GM21528 (cell line): Measurements from ENCODE around the gene SNTG2.
"Not testable (repeated sequence)": the region's sequence is repeated elsewhere in the genome, so short reads cannot be mapped to it uniquely, and the experiment has no call there.

Experiments
- ATAC-seq: cut with Tn5 transposase; IDR thresholded peaks from one replicate; pipeline ENCODE4 v1.9.1; 2021; ENCODE audit warnings: mild to moderate bottlenecking, moderate library complexity; ENCODE audit not compliant: unreplicated experiment, low FRiP score

SNTG2 gene

DNA sequence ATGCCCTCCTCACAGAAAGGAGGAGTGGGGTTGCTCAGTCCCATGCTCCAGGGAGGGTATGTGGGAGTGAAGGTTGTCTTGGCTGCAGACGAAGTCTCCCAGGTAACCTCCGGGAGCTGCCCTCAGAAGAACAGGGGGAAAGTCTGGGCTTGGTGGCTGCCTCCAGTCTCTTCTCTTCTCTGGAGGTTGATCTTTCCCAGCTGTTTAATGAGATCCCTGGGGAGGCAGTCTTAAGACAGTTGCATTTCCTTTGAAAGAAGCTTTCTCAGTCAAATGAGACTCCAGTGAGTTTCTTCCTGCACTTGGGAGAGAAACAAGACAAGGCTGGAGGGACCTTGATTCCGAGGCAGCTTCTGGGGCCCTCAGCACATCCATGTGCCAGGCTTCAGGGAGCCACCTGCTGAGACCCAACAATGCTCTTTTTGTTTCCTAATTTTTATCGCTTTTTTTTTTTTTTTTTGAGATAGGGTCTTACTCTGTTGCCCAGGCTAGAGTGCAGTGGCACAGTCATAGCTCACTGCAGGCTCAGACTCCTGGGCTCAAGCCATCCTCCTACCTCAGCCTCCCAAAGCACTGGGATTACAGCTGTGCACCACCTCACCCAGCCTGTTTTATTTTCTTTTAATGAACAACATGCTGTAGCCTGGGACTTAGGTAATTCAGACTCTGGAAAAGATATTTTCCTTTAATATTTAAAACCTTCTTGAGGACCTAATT is 390.9 kb downstream of the SNTG2 start:
- ATAC-seq: no peak

DNA sequence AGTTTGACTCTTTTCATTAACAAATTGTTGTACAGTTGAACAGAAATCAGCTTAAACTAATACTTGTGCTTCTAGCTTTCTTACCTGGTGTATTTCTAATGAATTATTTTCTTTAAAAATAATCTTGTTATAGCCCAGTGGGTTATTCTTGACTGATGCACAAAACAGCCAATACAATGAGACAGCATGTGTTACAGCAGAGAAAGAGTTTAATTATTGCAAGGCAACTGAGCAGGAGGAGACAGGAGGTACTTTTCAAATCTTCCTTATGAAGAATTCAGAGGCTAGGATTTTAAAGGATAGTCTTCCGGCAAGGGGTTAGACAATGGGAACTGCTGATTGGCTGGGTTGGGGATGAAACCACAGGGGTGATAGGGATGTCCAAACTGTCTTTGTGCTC is 398.1 kb downstream of the SNTG2 start:
- no peak for ATAC-seq

DNA sequence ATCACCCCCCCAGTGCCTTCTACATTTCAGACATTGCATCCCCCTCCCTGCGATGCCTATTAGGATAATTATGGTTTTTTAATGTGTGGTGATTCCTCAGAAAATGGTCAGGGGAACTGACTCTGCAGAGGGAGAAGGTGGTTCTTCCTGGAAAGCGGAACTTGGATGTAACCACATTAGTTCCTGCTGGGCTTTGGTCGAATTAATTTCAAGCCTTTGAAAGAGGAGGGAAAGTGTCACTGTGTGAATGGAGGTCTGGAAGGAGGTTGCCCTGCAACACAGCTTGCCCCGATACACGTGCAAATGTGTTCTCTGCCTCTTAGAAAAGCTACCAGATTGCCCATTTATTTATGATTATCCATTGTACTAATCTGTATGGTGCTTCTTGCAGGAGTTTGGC is 399.5 kb downstream of the SNTG2 start:
- ATAC-seq: no peak

DNA sequence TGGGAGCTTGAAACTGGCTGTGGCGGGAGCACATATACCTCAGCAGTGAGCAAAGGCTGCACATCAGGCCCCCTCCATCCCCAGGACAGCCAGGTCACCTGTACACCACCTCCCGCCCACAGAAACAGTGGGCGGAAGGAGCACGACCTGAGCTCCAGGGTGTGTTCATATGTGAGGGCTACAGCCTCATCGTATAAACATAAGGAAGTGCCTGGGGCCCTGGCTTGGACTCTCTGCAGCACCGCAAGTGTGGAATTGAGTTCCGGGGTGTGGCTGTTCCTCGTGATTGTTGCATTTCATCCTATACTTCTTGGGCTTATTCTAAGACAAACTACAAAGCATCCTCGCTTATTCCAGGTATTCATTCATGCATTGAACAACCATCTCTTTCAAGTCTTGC is 402.5 kb downstream of the SNTG2 start:
- ATAC-seq: no peak

DNA sequence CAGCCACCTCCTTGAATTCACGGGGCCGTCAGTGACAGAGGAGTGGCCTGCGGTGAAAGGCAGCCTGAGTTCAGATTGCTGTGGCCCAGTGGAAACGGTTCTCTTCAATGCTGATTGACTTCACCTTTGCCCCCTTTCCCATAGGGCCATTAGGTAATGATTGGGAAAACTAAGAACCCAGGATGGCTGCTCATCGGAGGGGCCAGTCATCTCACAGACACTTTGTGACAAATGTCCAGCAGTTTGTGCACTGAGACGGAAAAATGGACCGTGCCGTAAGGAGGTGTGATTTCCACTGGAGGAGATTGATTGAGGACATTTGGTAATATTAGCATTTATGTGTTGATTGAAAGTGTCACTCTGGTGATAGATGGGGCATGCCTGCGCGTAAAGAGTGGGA is 402.9 kb downstream of the SNTG2 start:
- no peak for ATAC-seq

DNA sequence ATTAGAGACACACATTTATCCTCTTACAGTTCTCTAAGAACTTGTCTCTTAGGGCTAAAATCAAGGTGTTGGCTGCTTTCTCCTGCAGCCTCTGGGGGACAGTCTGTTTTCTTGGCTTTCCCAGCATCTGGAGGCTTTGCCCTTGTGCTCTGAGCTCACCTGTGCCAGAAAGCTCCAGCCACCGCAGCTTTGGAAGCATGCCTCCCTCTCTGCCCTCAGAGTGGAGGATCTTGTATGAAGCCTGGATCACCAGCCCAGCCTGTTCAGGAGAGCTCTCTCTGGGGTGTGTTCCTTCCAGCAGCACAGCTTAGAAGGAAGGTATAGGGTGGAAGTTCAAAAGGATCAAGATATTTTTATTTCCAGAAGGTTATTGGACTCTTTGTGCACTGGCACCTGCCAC is 409.5 kb downstream of the SNTG2 start:
- no peak for ATAC-seq

DNA sequence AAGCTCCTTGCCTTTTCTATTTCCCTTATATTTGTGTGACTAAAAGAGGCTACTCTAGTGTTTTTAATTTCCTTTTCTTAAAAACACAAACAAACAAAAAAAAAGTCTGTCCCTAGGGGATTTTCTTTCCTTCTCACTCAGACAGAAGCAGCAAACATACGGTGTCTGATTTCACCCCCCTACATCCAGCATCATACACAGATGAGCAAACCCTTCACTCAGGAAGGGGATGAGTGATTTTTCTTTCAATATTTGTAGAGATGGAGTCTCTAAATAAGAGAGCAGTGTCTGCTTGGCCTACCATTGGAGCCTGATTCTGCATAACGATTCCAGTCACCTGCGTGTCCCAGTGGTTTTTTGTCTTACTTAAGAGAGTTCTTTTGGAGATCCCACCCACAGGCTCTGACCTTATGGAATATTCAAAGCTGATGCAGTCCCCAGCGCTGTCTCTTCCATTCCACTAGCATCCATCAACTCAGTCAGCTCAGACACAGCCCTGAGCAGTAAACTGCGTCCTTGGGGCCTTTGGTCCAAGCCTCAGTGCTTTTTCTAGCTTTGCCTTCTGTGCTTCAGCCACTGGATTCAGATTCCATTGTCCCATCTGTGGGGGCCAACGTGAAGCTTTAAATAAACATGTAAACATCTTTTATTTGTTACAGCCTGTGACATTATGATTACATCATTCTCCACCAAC is 410.1 kb downstream of the SNTG2 start:
- ATAC-seq: no peak

DNA sequence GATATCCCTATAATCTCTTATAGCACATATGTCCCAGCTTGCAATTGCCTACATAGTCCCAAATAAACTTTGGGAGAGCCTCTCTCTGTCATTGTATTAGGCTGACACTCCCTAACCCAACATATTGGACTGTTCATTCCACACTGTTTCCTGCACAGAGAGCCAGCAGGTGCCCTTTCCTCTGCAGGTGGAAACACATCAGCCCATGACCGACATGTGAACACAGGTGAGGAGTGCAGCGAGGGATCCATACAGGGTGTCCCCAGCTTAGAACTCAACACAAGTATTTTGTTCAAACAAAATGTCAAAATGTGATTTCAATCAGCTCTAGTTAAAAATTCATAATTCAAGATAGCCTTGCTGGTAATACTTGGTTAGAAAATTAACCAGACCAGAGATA is 412.7 kb downstream of the SNTG2 start:
- no peak for ATAC-seq

DNA sequence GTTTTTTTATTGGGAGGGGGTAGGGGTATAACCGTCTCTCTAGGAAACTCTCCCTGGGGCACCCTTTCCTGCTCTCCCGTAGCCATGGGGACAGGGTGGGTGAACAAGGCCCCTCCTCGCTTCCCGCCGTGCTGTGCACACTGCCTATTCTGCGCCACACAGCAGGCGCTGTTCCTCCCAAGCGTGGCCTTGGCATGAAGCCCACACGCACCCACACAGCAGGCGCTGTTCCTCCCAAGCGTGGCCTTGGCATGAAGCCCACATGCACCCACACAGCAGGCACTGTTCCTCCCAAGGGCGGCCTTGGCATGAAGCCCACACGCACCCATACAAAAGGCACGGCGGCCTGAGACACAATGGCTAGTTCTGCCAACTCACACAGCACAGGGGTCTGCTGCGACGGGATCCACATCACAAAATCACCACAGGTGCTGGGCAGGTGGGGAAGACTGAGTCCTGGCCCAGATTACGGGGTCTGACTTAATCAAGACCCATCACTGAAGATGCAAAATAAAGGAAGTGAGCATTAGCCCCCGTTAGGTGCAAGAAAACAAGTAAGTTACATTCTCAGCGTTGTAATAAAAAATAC is 416.0 kb downstream of the SNTG2 start:
- no peak for ATAC-seq

DNA sequence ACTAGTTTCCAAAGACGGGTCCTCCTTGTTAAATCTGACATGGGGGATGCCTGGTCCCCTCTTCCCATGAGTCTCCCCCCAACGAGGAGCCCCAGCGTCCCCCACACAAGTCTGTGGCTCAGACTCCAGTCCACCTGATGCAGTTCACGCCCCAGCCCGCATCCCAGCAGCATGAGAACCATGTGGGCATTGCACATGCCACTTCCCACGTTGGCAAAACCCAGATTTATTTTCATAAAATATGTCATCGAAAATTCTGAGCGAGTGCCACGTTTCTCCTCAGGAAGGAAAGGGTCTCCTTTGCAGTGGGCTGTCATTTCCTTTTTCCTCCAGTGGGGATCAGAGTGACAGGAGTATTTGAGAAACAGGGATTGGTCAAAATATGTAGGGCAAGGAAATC is 417.0 kb downstream of the SNTG2 start:
- no peak for ATAC-seq

DNA sequence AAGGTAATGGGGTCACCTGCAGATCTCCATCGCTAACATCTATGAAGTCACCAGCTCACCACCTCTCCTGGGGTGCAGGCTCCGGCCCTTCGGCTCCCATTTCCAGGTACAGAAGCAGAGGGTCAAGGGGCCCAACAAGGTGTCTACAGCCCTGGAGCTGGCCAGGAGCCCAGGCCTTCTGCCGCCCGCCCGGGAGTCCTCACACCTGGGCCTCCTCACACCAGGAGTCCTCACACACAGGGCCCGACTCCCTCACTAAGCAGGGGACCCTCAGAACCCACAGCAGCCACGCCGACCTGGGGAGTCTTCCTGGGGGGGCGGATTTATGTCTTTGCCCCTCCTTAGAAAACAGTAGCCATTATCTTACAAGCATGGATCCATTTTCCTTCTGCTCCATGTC is 419.3 kb downstream of the SNTG2 start:
- no peak for ATAC-seq

DNA sequence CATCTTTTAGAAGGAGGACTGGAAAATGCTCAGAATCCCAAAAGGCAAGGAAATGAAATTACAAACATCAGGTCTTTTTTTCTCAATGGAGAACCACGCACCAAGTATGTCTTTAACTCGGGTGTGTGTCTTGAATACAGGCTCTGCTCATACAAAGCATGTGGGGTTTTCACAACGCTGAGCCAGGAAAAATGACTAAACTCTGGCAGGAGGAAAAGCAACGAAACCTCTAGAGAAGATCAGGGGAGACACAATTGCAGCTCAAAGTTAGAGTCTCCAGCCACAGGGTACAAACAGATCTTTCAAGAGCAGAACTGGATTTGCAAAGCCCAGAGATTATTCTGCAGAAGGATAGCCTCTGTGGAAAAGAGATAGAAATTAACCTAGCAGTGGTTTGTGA is 419.8 kb downstream of the SNTG2 start:
- ATAC-seq: no peak

DNA sequence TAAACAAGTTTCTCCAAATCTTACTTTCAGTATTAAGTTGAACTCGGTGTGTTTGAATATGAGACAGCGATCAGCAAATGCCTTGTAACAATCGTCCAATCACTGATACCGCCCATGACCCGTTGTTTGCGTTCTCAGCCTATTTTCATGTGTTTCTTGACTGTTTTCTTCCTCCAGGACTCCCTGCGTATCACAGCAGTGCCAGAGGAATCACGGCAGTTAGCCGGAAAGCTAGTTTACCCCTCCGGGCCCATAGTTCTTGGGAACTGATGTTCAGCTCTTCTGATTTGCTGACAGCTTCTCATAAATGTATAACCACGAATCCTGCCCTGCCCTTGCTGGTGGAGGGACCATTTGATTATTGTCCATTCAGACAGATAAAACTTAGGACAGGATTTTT is 420.4 kb downstream of the SNTG2 start:
- no peak for ATAC-seq

DNA sequence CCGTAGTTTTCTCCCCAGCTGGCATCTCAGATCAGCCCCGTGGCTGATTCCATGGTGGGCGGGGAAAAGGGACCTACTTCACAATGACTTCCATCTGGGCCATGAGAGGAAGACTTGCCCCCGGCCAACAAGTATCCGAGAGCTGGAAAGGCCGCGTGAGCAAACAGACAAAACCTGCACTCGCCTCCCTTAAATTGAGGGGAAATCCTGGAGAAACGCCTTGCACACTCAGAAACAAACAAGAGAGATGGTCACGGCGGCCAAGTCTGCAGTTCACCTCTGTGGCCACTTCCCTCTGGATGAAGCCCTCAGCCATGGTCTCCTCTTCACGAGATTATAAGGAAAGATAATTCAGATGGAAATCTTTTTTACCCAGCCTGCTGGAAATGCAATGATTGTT is 423.2 kb downstream of the SNTG2 start:
- no peak for ATAC-seq

DNA sequence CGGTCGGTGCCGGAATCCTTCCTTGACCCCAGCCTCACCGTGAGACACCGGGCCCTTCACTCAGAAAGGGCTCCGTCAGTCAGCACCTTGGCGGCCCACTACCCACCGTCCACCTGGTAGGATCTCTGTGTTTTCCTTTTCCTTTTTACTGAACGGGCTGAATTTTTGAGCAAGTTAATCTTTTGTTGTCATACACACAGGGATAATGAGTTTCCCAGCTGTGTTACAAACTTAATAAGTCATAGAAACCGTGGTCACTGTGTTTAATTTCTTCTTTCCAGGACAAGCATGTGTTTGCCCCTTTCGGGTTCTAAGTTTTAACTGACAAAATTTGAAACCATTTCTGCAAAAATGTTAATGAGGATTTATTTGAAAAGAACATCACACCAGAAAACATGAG is 423.6 kb downstream of the SNTG2 start:
- no peak for ATAC-seq

DNA sequence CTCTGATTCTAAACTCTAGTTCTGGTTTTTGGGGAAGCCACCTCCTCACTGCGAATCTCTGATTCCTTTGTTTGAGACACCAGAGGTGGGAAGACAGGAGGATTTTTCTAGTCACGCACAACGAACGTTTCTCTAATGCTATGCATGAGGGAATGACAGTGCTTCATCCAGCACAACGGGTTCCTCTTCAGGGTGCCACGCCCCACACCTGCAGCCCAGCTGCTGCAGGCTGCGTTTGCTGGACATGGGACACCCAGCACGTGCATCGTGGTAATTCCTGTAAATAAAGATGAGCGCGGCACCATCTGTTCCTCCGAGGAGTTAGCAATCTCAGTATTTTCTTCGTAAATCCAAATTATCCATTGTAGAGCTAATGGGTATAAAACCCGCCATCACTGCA is 425.1 kb downstream of the SNTG2 start:
- no peak for ATAC-seq

DNA sequence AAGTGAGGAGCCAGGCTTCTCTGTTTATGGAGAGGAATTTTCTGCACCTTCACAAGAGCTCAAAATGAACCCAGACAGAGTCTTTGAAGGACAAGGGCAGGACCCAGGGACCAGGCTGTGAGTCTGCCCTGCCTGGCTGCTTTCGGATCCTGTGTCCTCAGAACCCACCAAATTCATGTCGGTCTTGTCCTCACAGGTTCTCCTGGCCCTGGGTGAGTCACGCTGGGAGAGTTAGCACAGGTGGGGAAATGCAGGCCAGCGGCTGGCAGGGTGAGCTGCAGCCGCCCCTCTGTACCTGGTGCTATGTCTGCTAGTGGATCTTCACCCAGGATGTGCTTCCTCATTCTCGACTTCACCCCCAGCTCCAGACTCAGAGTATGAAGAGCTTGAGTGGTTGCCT is 426.8 kb downstream of the SNTG2 start:
- no peak for ATAC-seq

DNA sequence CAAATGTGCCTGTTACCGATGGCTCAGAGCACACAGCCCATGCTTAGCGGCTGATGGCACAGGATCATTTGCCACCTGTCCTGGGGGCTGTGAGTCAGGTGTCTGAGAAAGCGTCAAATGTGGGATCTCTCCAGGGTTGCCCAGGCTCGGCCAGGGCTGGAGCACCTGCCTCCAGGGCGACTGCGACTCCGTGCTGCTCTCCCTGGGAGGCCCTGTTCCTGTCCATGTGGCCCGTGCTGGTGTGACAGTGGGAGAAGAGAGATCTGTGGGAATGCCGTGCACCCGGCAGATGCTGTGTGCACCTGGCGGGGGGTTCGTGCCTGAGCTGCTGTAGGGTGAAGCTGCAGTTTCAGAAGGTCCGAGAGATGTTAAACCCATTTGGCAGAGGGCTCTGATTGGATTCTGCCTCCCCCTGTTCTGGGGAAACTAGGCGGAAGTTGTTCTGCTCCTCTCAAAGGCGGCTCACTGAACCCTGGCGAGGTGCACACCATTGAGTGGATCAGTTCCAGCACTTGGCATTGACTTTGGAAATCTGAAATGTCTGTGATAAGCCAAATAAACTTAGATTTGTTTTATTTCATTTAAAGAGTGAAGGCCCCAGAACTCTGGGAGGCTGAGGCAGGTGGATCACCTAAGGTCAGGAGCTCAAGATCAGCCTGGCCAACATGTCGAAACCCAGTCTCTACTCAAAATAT is 428.0 kb downstream of the SNTG2 start:
- no peak for ATAC-seq

DNA sequence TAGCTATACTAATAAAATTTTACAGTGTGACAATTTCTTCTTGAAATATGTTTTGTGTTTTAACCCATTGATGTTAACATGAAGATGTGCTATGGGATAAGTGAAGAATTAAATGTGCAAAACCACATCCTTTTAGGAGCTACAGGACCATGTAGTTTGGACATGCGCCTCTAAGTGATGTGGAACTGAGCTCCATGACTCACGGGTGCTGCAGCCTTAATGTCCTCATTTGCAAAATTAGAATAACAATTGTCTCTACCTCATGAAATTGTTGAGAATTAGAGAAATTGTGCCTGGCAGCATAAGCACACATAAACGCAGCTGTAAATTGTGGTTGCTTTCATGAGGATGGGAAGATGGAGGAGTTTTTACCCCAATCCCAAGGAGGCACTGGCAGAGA is 431.0 kb downstream of the SNTG2 start:
- ATAC-seq: no peak

DNA sequence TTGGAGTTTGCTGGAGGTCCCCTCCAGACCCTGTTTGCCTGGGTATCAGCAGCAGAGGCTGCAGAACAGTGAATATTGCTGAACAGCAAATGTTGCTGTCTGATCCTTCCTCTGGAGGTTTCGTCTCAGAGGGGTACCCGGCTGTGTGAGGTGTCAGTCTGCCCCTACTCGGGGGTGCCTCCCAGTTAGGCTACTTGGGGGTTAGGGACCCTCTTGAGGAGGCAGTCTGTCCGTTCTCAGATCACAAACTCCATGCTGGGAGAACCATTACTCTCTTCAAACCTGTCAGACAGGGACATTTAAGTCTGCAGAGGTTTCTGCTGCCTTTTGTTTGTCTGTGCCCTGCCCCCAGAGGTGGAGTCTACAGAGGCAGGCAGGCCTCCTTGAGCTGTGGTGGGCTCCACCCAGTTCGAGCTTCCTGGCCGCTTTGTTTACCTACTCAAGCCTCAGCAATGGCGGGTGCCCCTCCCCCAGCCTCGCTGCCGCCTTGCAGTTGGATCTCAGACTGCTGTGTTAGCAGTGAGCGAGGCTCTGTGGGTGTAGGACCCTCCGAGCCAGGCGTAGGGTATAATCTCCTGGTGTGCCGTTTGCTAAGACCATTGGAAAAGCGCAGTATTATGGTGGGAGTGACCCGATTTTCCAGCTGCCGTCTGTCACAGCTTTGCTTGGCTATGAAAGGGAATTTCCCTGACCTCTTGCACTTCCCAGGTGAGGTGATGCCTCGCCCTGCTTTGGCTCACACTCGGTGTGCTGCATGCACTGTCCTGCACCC is 437.5 kb downstream of the SNTG2 start:
- ATAC-seq: not testable (repeated sequence)

DNA sequence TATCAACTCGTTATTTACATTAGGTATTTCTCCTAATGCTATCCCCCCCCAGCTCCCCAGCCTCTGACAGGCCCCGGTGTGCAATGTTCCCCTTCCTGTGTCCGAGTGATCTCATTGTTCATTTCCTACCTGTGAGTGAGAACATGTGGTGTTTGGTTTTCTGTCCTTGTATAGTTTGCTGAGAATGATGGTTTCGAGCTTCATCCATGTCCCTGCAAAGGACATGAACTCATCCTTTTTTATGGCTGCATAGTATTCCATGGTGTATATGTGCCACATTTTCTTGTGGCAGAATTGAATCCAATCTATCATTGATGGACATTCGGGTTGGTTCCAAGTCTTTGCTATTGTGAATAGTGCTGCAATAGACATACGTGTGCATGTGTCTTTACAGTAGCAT is 439.5 kb downstream of the SNTG2 start:
- not testable (repeated sequence) for ATAC-seq
